Trophoblast cell (in vitro differentiated cells and primary cell): ENCODE results near the gene KCNJ12.
"Not testable (repeated sequence)": the region's sequence is repeated elsewhere in the genome, so short reads cannot be mapped to it uniquely, and the experiment has no call there.

Experiments
- DNase-seq, 2 donors: peaks; one replicate each; pipeline ENCODE4 v3.0.0-alpha.2; 2016
- H2AFZ ChIP-seq: 2 replicates; pipeline ENCODE4 v1.6.1; 2013; ENCODE audit warnings: low read length, moderate library complexity, mild to moderate bottlenecking; ENCODE audit not compliant: insufficient read depth, poor library complexity
- H2AK5ac ChIP-seq: 2 replicates; pipeline ENCODE4 v1.6.1; 2013; ENCODE audit warnings: mild to moderate bottlenecking, low read length
- H2BK120ac ChIP-seq: 2 replicates; pipeline ENCODE4 v1.6.1; 2013; ENCODE audit warnings: low read length, mild to moderate bottlenecking, moderate library complexity; ENCODE audit not compliant: insufficient read depth, poor library complexity
- H2BK12ac ChIP-seq: 2 replicates; pipeline ENCODE4 v1.6.1; 2013; ENCODE audit warnings: mild to moderate bottlenecking, low read length, moderate library complexity
- H2BK5ac ChIP-seq: 2 replicates; pipeline ENCODE4 v1.6.1; 2013; ENCODE audit warnings: low read length, low read depth, moderate library complexity, mild to moderate bottlenecking; ENCODE audit not compliant: poor library complexity
- H3K14ac ChIP-seq: 2 replicates; pipeline ENCODE4 v1.6.1; 2013; ENCODE audit warnings: mild to moderate bottlenecking, low read length
- H3K18ac ChIP-seq: 2 replicates; pipeline ENCODE4 v1.6.1; 2013; ENCODE audit warnings: mild to moderate bottlenecking, low read length
- H3K23ac ChIP-seq: 2 replicates; pipeline ENCODE4 v1.6.1; 2013; ENCODE audit warnings: low read length
- H3K27ac ChIP-seq: 2 replicates; pipeline ENCODE4 v1.5.1; 2013; ENCODE audit warnings: low read depth, mild to moderate bottlenecking, inconsistent platforms, low read length, moderate library complexity
- H3K27me3 ChIP-seq: 2 replicates; pipeline ENCODE4 v1.6.1; 2013; ENCODE audit warnings: inconsistent platforms, mild to moderate bottlenecking, low read length, moderate library complexity; ENCODE audit not compliant: insufficient read depth
- H3K36me3 ChIP-seq, 2 experiments: 1 replicate in 1 of 2; 2 replicates in 1 of 2; pipeline ENCODE4 v1.6.1; 2013; ENCODE audit warnings: low read length in 2 of 2, mild to moderate bottlenecking in 2 of 2, moderate library complexity in 1 of 2; ENCODE audit not compliant: insufficient read depth in 2 of 2, control insufficient read depth in 1 of 2
- H3K4ac ChIP-seq: 2 replicates; pipeline ENCODE4 v1.6.1; 2013; ENCODE audit warnings: low read depth, mild to moderate bottlenecking, low read length, moderate library complexity
- H3K4me1 ChIP-seq, 2 experiments: 1 replicate in 1 of 2; 2 replicates in 1 of 2; pipeline ENCODE4 v1.6.1; 2013; ENCODE audit warnings: low read length in 2 of 2, mild to moderate bottlenecking in 2 of 2, moderate library complexity in 1 of 2; ENCODE audit not compliant: insufficient read depth in 2 of 2, control insufficient read depth in 1 of 2
- H3K4me2 ChIP-seq: 2 replicates; pipeline ENCODE4 v1.6.1; 2013; ENCODE audit warnings: inconsistent platforms, mild to moderate bottlenecking, low read length, moderate library complexity
- H3K4me3 ChIP-seq: 2 replicates; pipeline ENCODE4 v1.5.1; 2013; ENCODE audit warnings: mild to moderate bottlenecking, low read depth, low read length, inconsistent platforms
- H3K79me1 ChIP-seq: one replicate; pipeline ENCODE4 v1.6.1; 2013; ENCODE audit warnings: low read length
- H3K79me2 ChIP-seq: 2 replicates; pipeline ENCODE4 v1.6.1; 2013; ENCODE audit warnings: low read length, mild to moderate bottlenecking; ENCODE audit not compliant: control insufficient read depth, insufficient read depth, poor library complexity
- H3K9ac ChIP-seq: 2 replicates; pipeline ENCODE4 v1.6.1; 2013; ENCODE audit warnings: mild to moderate bottlenecking, low read length
- H3K9me3 ChIP-seq: 2 replicates; pipeline ENCODE4 v1.6.1; 2013; ENCODE audit warnings: low read depth, mild to moderate bottlenecking, control low read depth, inconsistent platforms, low read length; ENCODE audit not compliant: insufficient read depth
- H4K12ac ChIP-seq: 2 replicates; pipeline ENCODE4 v1.6.1; 2013; ENCODE audit warnings: low read depth, mild to moderate bottlenecking, low read length, moderate library complexity
- H4K8ac ChIP-seq: 2 replicates; pipeline ENCODE4 v1.6.1; 2013; ENCODE audit warnings: low read depth, mild to moderate bottlenecking, low read length, moderate library complexity
- H4K91ac ChIP-seq: one replicate; pipeline ENCODE4 v1.6.1; 2013; ENCODE audit warnings: low read depth, mild to moderate bottlenecking, low read length, moderate library complexity
- WGBS: extraction: QIAGEN DNeasy Blood & Tissue Kit; methylation state at CpG from one replicate; pipeline ENCODE4 v1.1.7; 2013; ENCODE audit warnings: missing lambda C conversion rate; ENCODE audit not compliant: insufficient read length, insufficient coverage; ENCODE audit errors: extremely low coverage; 5-methylcytosine and 5-hydroxymethylcytosine counted together

KCNJ12 gene

GRCh38 chr17:21449891-21450290, 73.7 kb downstream of the KCNJ12 start:
- H3K4me2 ChIP-seq, H3K79me2 ChIP-seq, H2BK5ac ChIP-seq, H3K27me3 ChIP-seq, H3K14ac ChIP-seq, H3K79me1 ChIP-seq, H3K4ac ChIP-seq, H3K27ac ChIP-seq, H3K9me3 ChIP-seq, H2BK12ac ChIP-seq, H4K8ac ChIP-seq, H3K4me1 ChIP-seq, H2AK5ac ChIP-seq, H3K23ac ChIP-seq, H4K12ac ChIP-seq, H2AFZ ChIP-seq, H3K18ac ChIP-seq, H2BK120ac ChIP-seq, H3K4me3 ChIP-seq, H4K91ac ChIP-seq, DNase-seq, H3K36me3 ChIP-seq, H3K9ac ChIP-seq: not testable (repeated sequence)
- no CpG with 5 or more reads among the region's 3 CpGs for WGBS

GRCh38 chr17:21451975-21452374, 75.8 kb downstream of the KCNJ12 start:
- Histone ChIP-seq H2BK120ac (no peak overlapping the region), H3K79me1 (no peaks in the 10 kb centered on the region), H2BK12ac (no peak overlapping the region), H3K9me3 (peaks cover 4% of the 10 kb centered on the region), H2AFZ (no peak overlapping the region), H3K14ac (no peak overlapping the region), H3K23ac (no peak overlapping the region), H2BK5ac (no peak overlapping the region), H3K4me1 (peaks cover 4 to 5% of the 10 kb centered on the region in 2 experiments), H4K8ac (no peak overlapping the region), H4K91ac (no peak overlapping the region), H3K4me3 (no peak overlapping the region), H4K12ac (no peak overlapping the region), H2AK5ac (no peak overlapping the region), H3K27ac (no peak overlapping the region), H3K27me3 (peaks cover 4% of the 10 kb centered on the region), H3K4ac (no peak overlapping the region), H3K36me3 (no peaks in the 10 kb centered on the region), H3K18ac (no peak overlapping the region), H3K79me2 (no peaks in the 10 kb centered on the region), H3K9ac (no peak overlapping the region), H3K4me2 (no peak overlapping the region)
- no peak for DNase-seq
- no CpG with 5 or more reads among the region's 9 CpGs for WGBS

- H3K9me3 ChIP-seq, result peaks cover 4% of the 10 kb centered on the region
- H3K79me2 ChIP-seq, result no peaks in the 10 kb centered on the region
- H3K23ac ChIP-seq, result no peak overlapping the region
- no peak overlapping the region for H3K18ac ChIP-seq
- H3K36me3 ChIP-seq, result no peaks in the 10 kb centered on the region
- H3K14ac ChIP-seq, result no peak overlapping the region
- no peak overlapping the region for H3K4ac ChIP-seq
- no peak overlapping the region for H2AK5ac ChIP-seq
- peaks cover 4% of the 10 kb centered on the region for H3K27me3 ChIP-seq
- H2BK12ac ChIP-seq, result no peak overlapping the region
- no peak overlapping the region for H3K9ac ChIP-seq
- WGBS, result no CpG with 5 or more reads among the region's 49 CpGs
- no peaks in the 10 kb centered on the region for H3K79me1 ChIP-seq
- no peak overlapping the region for H4K91ac ChIP-seq
- peaks cover 4 to 5% of the 10 kb centered on the region in 2 experiments for H3K4me1 ChIP-seq
- peak overlapping the region; percentile 66 for H4K8ac ChIP-seq
- DNase-seq, result peak; percentile 42 to 56
- no peak overlapping the region for H2BK120ac ChIP-seq
- H3K27ac ChIP-seq, result no peak overlapping the region
- H4K12ac ChIP-seq, result no peak overlapping the region
- no peak overlapping the region for H2BK5ac ChIP-seq
- H3K4me2 ChIP-seq, result peak overlapping the region; percentile 31
- no peak overlapping the region for H3K4me3 ChIP-seq
- peak overlapping the region; percentile 86 for H2AFZ ChIP-seq
Observed at GRCh38 chr17:21452377-21453143, 76.4 kb downstream of the KCNJ12 start.

GRCh38 chr17:21453144-21453898, 77.2 kb downstream of the KCNJ12 start:
- Histone ChIP-seq H3K27ac (no peak overlapping the region), H3K9ac (no peak overlapping the region), H3K9me3 (peaks cover 4% of the 10 kb centered on the region), H2BK120ac (no peak overlapping the region), H3K4ac (no peak overlapping the region), H3K27me3 (peaks cover 4% of the 10 kb centered on the region), H3K4me1 (peaks cover 4 to 5% of the 10 kb centered on the region in 2 experiments), H3K14ac (no peak overlapping the region), H2AFZ (no peak overlapping the region), H4K8ac (no peak overlapping the region), H3K36me3 (no peaks in the 10 kb centered on the region), H2BK5ac (no peak overlapping the region), H3K4me3 (no peak overlapping the region), H3K18ac (no peak overlapping the region), H3K79me1 (no peaks in the 10 kb centered on the region), H3K23ac (no peak overlapping the region), H3K4me2 (no peak overlapping the region), H2AK5ac (no peak overlapping the region), H2BK12ac (no peak overlapping the region), H4K12ac (no peak overlapping the region), H3K79me2 (no peaks in the 10 kb centered on the region), H4K91ac (no peak overlapping the region)
- DNase-seq, result no peak
- no CpG with 5 or more reads among the region's 17 CpGs for WGBS
